ENCODE data around the gene NRG2. TPM values are rescaled to one million over a fixed set of nuclear protein-coding genes. Genes with fewer than 3 reads are reported as not detected.

Gene NRG2
- total RNA-seq, 3 donors from 2014 or later: 5.9 to 16.5 (median 7.2) TPM

- Histone ChIP-seq H3K4me3 (no peak overlapping the region), H3K36me3 (no peaks in the 10 kb centered on the region), H3K4me1 (no peaks in the 10 kb centered on the region), H3K27ac (no peak overlapping the region), H3K9me3 (no peaks in the 10 kb centered on the region), H3K27me3 (no peaks in the 10 kb centered on the region)
- no peak for DNase-seq (ENCODE audit: low spot score in 2 of 2)
- intact Hi-C loops (cut with DNase I; ENCODE audit: low total_unique reads): no loop called here
- no peak for TF ChIP-seq POLR2A (IDR thresholded peaks at IDR 0.05)
- no peak for TF ChIP-seq POLR2AphosphoS5 (IDR thresholded peaks at IDR 0.05)
- TF ChIP-seq CTCF (IDR thresholded peaks at IDR 0.05): no peak
Measured at GRCh38 chr5:139878093-139878492, 165.0 kb downstream of the NRG2 start.

- intact Hi-C loops (cut with DNase I; ENCODE audit: low total_unique reads): no loop called here
- no peak overlapping the region for H3K27ac ChIP-seq
- TF ChIP-seq POLR2A (IDR thresholded peaks at IDR 0.05) (no peak), POLR2AphosphoS5 (IDR thresholded peaks at IDR 0.05) (no peak)
- no peaks in the 10 kb centered on the region for H3K9me3 ChIP-seq
- H3K4me1 ChIP-seq: no peaks in the 10 kb centered on the region
- no peaks in the 10 kb centered on the region for H3K27me3 ChIP-seq
- no peak for DNase-seq (ENCODE audit: low spot score in 2 of 2)
- no peaks in the 10 kb centered on the region for H3K36me3 ChIP-seq
- no peak overlapping the region for H3K4me3 ChIP-seq
Measured at GRCh38 chr5:139877129-139877597, 165.9 kb downstream of the NRG2 start.

- intact Hi-C loops (cut with DNase I; ENCODE audit: low total_unique reads): no loop called here
- H3K9me3 ChIP-seq: no peaks in the 10 kb centered on the region
- H3K4me3 ChIP-seq: no peak overlapping the region
- TF ChIP-seq POLR2AphosphoS5 (IDR thresholded peaks at IDR 0.05) (no peak), CTCF (IDR thresholded peaks at IDR 0.05) (no peak), POLR2A (IDR thresholded peaks at IDR 0.05) (no peak)
- no peaks in the 10 kb centered on the region for H3K36me3 ChIP-seq
- H3K27ac ChIP-seq: no peak overlapping the region
- no peaks in the 10 kb centered on the region for H3K27me3 ChIP-seq
- H3K4me1 ChIP-seq: no peaks in the 10 kb centered on the region
- DNase-seq (ENCODE audit: low spot score in 2 of 2): no peak
Measured at GRCh38 chr5:139875957-139876356, 167.1 kb downstream of the NRG2 start.

- H3K27me3 ChIP-seq: no peaks in the 10 kb centered on the region
- peaks cover 6 to 8% of the 10 kb centered on the region in 2 donors for H3K4me1 ChIP-seq
- H3K4me3 ChIP-seq: no peak overlapping the region
- H3K27ac ChIP-seq: no peak overlapping the region
- no peaks in the 10 kb centered on the region for H3K9me3 ChIP-seq
- DNase-seq (ENCODE audit: low spot score in 2 of 2): no peak
- H3K36me3 ChIP-seq: no peaks in the 10 kb centered on the region
- TF ChIP-seq CTCF (IDR thresholded peaks at IDR 0.05) (no peak), POLR2AphosphoS5 (IDR thresholded peaks at IDR 0.05) (no peak), POLR2A (IDR thresholded peaks at IDR 0.05) (no peak)
- intact Hi-C loops (cut with DNase I; ENCODE audit: low total_unique reads): no loop called here
Measured at GRCh38 chr5:139872851-139873794, 170.0 kb downstream of the NRG2 start.

- DNase-seq (ENCODE audit: low spot score in 2 of 2): no peak
- TF ChIP-seq POLR2A (IDR thresholded peaks at IDR 0.05): no peak
- TF ChIP-seq CTCF (IDR thresholded peaks at IDR 0.05): no peak
- TF ChIP-seq POLR2AphosphoS5 (IDR thresholded peaks at IDR 0.05): no peak
Measured at GRCh38 chr5:139872052-139872766, 170.9 kb downstream of the NRG2 start.

More at GRCh38 chr5:139872052-139872766, 170.9 kb downstream of the NRG2 start:
- H3K27ac ChIP-seq: no peak overlapping the region
- no peaks in the 10 kb centered on the region for H3K9me3 ChIP-seq
- H3K4me1 ChIP-seq: peaks cover 6 to 8% of the 10 kb centered on the region in 2 donors
- no peaks in the 10 kb centered on the region for H3K36me3 ChIP-seq
- intact Hi-C loops (cut with DNase I; ENCODE audit: low total_unique reads): no loop called here
- no peak overlapping the region for H3K4me3 ChIP-seq
- H3K27me3 ChIP-seq: no peaks in the 10 kb centered on the region

All from breast epithelium (tissue), 4 donors.